A549 (cell line): ENCODE results near the gene GRIK4.

Experiments
- CTCF ChIP-seq: fragments of >200 bp; sonication (Bioruptor Twin); formaldehyde crosslinking; IDR thresholded peaks from 3 replicates; pipeline ENCODE4 v1.5.1; 2016
- HDAC2 ChIP-seq: fragments of 200-600 bp; sonication (generic); IDR thresholded peaks from 2 replicates; pipeline ENCODE4 v1.6.1; 2016

DNA sequence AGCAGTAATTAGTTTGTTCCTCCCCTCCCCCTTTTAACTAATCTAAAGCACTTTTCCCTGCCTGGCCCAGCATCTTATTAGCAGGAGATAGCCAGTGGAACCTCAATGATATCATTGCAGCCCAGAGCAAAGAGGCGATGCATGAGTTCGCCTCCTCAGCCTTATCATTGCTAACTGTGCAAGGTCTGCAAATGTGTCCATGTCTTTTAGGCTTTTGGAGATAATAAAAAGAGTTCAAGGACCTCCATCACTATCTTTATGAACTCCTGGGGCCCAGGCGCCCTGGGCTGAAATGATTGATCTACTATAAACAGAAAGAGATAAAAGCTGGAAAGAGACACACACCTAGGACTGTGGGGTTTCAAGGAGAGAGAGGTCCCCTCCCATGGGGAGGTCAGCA is 388.2 kb downstream of the GRIK4 start:
- TF ChIP-seq CTCF, result no peak
- TF ChIP-seq HDAC2, result no peak
